LNCAP (cell line): ENCODE measurements around the gene C16orf96.

Experiments used
- TF ChIP-seq, protein P1 (sequence below): fragments of 450-650 bp; IDR thresholded peaks from 2 replicates; pipeline ENCODE4 v1.5.1; 2017; ENCODE audit warnings: mild to moderate bottlenecking

C16orf96 gene

DNA sequence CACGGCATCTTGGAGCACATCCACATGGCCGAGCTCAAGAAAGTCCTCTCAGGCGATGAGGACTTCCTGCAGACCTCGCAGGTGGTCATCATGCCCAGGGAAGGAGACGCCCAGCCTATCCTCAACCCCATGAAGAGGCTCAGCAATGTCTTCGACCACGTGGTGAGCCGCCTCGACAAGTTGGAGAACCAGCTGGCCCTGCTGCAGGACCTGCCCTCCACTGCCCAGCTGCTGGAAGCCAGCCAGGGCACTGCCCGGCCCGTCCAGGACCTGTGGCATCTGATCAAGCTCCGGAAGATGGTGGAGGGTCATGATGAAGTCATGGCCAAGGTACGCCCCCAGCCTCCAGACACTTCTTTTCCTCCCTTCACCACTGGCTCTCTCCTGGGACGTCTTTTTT, 440 bp downstream of the C16orf96 start:
- TF ChIP-seq, protein P1, sequence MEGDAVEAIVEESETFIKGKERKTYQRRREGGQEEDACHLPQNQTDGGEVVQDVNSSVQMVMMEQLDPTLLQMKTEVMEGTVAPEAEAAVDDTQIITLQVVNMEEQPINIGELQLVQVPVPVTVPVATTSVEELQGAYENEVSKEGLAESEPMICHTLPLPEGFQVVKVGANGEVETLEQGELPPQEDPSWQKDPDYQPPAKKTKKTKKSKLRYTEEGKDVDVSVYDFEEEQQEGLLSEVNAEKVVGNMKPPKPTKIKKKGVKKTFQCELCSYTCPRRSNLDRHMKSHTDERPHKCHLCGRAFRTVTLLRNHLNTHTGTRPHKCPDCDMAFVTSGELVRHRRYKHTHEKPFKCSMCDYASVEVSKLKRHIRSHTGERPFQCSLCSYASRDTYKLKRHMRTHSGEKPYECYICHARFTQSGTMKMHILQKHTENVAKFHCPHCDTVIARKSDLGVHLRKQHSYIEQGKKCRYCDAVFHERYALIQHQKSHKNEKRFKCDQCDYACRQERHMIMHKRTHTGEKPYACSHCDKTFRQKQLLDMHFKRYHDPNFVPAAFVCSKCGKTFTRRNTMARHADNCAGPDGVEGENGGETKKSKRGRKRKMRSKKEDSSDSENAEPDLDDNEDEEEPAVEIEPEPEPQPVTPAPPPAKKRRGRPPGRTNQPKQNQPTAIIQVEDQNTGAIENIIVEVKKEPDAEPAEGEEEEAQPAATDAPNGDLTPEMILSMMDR = no peak

- TF ChIP-seq, protein P1 = no peak
Measured at GRCh38 chr16:4557973-4558372, 1.8 kb downstream of the C16orf96 start.

DNA sequence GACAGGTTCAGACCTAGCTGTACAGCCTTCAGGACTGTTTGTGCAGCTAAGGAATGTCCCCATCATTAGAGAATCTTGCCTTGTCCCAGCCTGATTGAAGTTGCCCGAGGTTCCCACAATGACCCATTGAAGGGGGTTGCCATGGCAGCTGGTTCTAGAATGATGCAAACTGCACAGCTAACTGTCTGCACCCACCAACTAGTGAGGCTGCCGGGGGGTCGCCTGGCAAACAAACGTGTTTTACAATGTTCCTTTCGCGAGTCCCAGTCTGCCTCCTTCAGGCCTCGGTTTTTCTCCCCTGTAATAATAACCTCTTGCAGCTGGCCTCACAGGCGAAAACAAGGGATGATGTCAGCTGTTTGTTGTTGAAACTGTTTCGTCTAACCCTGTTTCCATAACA, 5.5 kb downstream of the C16orf96 start:
- TF ChIP-seq, protein P1 = no peak

DNA sequence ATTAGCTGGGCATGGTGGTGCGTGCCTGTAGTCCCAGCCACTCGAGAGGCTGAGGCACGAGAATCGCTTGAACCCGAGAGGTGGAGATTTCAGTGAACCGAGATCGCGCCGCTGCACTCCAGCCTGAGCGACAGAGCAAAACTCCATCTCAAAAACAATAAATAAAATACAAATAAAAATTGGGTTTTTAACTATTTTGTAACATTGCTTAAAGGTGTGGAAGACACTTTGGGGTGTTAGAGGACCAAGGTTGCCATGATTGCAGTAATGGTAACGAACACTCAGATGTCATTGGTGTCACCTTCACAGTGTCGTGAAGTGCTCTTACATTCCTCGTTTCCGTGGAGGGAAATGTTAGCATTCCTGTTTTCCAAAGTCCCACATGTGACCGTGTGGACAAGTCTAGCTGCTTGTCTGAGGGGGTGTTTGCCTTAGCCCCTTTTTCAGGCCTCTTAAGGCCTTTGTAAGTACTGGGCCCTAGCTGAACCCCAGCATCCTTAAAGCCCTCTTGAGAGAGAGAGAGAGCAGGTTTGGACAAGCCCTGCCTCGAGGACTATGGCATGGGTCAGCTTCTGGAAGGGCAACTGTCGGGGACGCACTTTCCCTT, 8.6 kb downstream of the C16orf96 start:
- TF ChIP-seq, protein P1 = no peak

GRCh38 chr16:4566144-4566543, 10.0 kb downstream of the C16orf96 start:
- TF ChIP-seq, protein P1 = no peak

GRCh38 chr16:4570086-4570485, 13.9 kb downstream of the C16orf96 start:
- TF ChIP-seq, protein P1 = no peak

DNA sequence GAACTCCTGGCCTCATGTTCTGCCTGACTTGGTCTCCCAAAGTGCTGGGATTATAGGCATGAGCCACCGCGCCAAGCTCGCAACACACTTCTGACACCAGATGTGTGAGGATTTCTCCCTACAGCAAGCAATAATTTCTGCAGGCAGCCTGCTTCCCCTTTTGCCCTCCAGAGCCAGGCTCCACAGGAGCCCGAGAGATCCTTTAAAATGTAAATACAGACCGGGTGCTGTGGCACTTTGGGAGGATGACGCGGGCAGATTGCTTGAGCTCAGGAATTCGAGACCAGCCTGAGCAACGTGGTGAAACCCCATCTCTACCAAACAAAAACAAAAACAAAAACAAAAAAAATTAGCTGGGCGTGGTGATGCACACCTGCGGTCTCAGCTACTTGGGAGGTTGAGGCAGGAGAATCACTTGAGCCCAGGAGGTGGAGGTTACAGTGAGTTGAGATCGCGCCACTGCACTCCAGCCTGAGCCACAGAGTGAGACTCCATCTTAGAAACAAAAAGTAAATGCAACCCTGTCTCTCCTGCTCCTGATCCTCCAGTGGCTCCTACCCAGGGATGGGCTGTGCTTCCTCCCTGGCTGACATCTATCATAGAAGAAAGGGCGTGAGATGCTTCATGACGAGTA, 14.7 kb downstream of the C16orf96 start:
- TF ChIP-seq, protein P1 = no peak
